ENCODE measurements around the gene RABGGTA. TPM values are rescaled to one million over a fixed set of nuclear protein-coding genes. Genes with fewer than 3 reads are reported as not detected.

RABGGTA gene
- total RNA-seq, 1 donor from 2014 or later, result 25.9 TPM

- H3K27me3 Mint-ChIP-seq, result no peaks in the 10 kb centered on the region
- H3K4me3 Mint-ChIP-seq (ENCODE audit: low read depth), result no peak overlapping the region
- no peaks in the 10 kb centered on the region for H3K36me3 Mint-ChIP-seq (ENCODE audit: insufficient read depth)
- no peak overlapping the region for H3K27ac Mint-ChIP-seq
- H3K4me1 Mint-ChIP-seq (ENCODE audit: low read depth), result no peaks in the 10 kb centered on the region
- no peak for DNase-seq (ENCODE audit: low spot score, unreplicated experiment)
- no peaks in the 10 kb centered on the region for H3K9me3 Mint-ChIP-seq (ENCODE audit: low read depth)
- TF ChIP-seq, protein P1, sequence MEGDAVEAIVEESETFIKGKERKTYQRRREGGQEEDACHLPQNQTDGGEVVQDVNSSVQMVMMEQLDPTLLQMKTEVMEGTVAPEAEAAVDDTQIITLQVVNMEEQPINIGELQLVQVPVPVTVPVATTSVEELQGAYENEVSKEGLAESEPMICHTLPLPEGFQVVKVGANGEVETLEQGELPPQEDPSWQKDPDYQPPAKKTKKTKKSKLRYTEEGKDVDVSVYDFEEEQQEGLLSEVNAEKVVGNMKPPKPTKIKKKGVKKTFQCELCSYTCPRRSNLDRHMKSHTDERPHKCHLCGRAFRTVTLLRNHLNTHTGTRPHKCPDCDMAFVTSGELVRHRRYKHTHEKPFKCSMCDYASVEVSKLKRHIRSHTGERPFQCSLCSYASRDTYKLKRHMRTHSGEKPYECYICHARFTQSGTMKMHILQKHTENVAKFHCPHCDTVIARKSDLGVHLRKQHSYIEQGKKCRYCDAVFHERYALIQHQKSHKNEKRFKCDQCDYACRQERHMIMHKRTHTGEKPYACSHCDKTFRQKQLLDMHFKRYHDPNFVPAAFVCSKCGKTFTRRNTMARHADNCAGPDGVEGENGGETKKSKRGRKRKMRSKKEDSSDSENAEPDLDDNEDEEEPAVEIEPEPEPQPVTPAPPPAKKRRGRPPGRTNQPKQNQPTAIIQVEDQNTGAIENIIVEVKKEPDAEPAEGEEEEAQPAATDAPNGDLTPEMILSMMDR (IDR thresholded peaks at IDR 0.05; ENCODE audit: unreplicated experiment), result no peak
Observed at GRCh38 chr14:24258119-24258518, 13.3 kb downstream of the RABGGTA start.

GRCh38 chr14:24256960-24257359 lies 14.4 kb downstream of the RABGGTA start:
- H3K27ac Mint-ChIP-seq, result no peak overlapping the region
- no peak for DNase-seq (ENCODE audit: low spot score, unreplicated experiment)
- TF ChIP-seq, protein P1 (IDR thresholded peaks at IDR 0.05; ENCODE audit: unreplicated experiment), result no peak
- H3K4me1 Mint-ChIP-seq (ENCODE audit: low read depth), result no peaks in the 10 kb centered on the region
- no peak overlapping the region for H3K4me3 Mint-ChIP-seq (ENCODE audit: low read depth)
- no peaks in the 10 kb centered on the region for H3K9me3 Mint-ChIP-seq (ENCODE audit: low read depth)
- H3K36me3 Mint-ChIP-seq (ENCODE audit: insufficient read depth), result no peaks in the 10 kb centered on the region
- H3K27me3 Mint-ChIP-seq, result no peaks in the 10 kb centered on the region

- H3K27me3 Mint-ChIP-seq, result no peaks in the 10 kb centered on the region
- no peaks in the 10 kb centered on the region for H3K4me1 Mint-ChIP-seq (ENCODE audit: low read depth)
- H3K4me3 Mint-ChIP-seq (ENCODE audit: low read depth), result no peak overlapping the region
- TF ChIP-seq, protein P1 (IDR thresholded peaks at IDR 0.05; ENCODE audit: unreplicated experiment), result no peak
- no peak overlapping the region for H3K27ac Mint-ChIP-seq
- DNase-seq (ENCODE audit: low spot score, unreplicated experiment), result no peak
- H3K9me3 Mint-ChIP-seq (ENCODE audit: low read depth), result no peaks in the 10 kb centered on the region
- H3K36me3 Mint-ChIP-seq (ENCODE audit: insufficient read depth), result no peaks in the 10 kb centered on the region
Observed at GRCh38 chr14:24255931-24256711, 15.3 kb downstream of the RABGGTA start.

- H3K4me3 Mint-ChIP-seq (ENCODE audit: low read depth), result no peak overlapping the region
- H3K9me3 Mint-ChIP-seq (ENCODE audit: low read depth), result no peaks in the 10 kb centered on the region
- no peaks in the 10 kb centered on the region for H3K4me1 Mint-ChIP-seq (ENCODE audit: low read depth)
- H3K36me3 Mint-ChIP-seq (ENCODE audit: insufficient read depth), result no peaks in the 10 kb centered on the region
- TF ChIP-seq, protein P1 (IDR thresholded peaks at IDR 0.05; ENCODE audit: unreplicated experiment), result no peak
- no peak overlapping the region for H3K27ac Mint-ChIP-seq
- no peaks in the 10 kb centered on the region for H3K27me3 Mint-ChIP-seq
- no peak for DNase-seq (ENCODE audit: low spot score, unreplicated experiment)
Observed at GRCh38 chr14:24255438-24255837, 16.0 kb downstream of the RABGGTA start.

- Mint-ChIP-seq H3K27ac (no peak overlapping the region), H3K36me3 (ENCODE audit: insufficient read depth) (no peaks in the 10 kb centered on the region), H3K27me3 (no peaks in the 10 kb centered on the region), H3K9me3 (ENCODE audit: low read depth) (no peaks in the 10 kb centered on the region), H3K4me3 (ENCODE audit: low read depth) (no peak overlapping the region), H3K4me1 (ENCODE audit: low read depth) (no peaks in the 10 kb centered on the region)
- TF ChIP-seq, protein P1 (IDR thresholded peaks at IDR 0.05; ENCODE audit: unreplicated experiment), result no peak
- DNase-seq (ENCODE audit: low spot score, unreplicated experiment), result no peak
Observed at GRCh38 chr14:24254630-24255392, 16.6 kb downstream of the RABGGTA start.

All from progenitor cell of endocrine pancreas (in vitro differentiated cells).